Measurements from ENCODE around the gene ARF1. TPM values are rescaled to one million over a fixed set of nuclear protein-coding genes. Genes with fewer than 3 reads are reported as not detected.
A peak's percentile ranks its signal among the peaks of the same experiment; 100 is the strongest.

The ARF1 gene
- total and polyA plus RNA-seq, 2 of the 13 experiments (the other 11 are each of a cell fraction or from before 2014, with no cell fraction given): 186 to 327 TPM

DNA sequence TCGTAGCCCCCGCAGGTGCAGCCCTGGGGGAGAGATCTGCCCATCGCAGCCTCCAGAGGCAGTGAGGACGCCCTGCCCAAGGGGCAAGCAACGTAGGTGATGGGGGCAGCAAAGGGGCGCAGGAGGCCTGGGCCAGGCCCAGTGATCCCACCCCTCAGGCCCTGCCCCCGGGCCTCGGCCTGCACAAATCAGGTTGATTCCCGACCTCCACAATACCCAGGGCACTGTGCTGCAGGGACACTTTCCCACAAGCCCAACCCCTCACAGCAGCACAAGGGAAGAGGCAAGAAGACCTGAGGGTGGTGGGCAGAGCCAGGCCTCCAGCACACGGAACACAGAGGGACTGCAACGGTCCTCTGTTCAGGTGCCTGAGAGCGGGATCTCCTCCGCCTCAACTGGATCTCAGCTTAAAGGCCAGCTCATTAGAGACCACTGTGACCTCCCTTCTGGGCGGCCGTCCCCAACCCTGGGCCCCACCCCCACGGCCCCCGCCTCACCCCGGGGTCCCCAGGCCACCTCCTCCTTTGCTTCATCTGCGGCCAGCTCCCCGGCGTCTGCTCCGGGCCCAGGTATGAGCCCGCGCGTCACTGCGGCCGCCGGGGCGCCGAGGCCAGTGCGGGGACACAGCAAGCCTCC is 812 bp upstream of the ARF1 start (continued):
- TF ChIP-seq, protein P1, sequence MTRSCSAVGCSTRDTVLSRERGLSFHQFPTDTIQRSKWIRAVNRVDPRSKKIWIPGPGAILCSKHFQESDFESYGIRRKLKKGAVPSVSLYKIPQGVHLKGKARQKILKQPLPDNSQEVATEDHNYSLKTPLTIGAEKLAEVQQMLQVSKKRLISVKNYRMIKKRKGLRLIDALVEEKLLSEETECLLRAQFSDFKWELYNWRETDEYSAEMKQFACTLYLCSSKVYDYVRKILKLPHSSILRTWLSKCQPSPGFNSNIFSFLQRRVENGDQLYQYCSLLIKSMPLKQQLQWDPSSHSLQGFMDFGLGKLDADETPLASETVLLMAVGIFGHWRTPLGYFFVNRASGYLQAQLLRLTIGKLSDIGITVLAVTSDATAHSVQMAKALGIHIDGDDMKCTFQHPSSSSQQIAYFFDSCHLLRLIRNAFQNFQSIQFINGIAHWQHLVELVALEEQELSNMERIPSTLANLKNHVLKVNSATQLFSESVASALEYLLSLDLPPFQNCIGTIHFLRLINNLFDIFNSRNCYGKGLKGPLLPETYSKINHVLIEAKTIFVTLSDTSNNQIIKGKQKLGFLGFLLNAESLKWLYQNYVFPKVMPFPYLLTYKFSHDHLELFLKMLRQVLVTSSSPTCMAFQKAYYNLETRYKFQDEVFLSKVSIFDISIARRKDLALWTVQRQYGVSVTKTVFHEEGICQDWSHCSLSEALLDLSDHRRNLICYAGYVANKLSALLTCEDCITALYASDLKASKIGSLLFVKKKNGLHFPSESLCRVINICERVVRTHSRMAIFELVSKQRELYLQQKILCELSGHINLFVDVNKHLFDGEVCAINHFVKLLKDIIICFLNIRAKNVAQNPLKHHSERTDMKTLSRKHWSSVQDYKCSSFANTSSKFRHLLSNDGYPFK (CRISPR knock-in tag; IDR thresholded peaks at IDR 0.05; ENCODE audit: borderline replicate concordance): 0 out of 2 replicates have a peak, but pooled peaks have one; percentile 61
- TF ChIP-seq ZNF510 (CRISPR knock-in tag; IDR thresholded peaks at IDR 0.05; ENCODE audit: low read depth) (no peak), KDM2A (CRISPR knock-in tag; IDR thresholded peaks at IDR 0.05; ENCODE audit: borderline replicate concordance, low read depth) (peak; percentile 2; the same call in 1 of the 2 replicates), ZNF615 (CRISPR knock-in tag; IDR thresholded peaks at IDR 0.05; ENCODE audit: borderline replicate concordance) (no peak), MAX (IDR thresholded peaks at IDR 0.05) (0 out of 2 replicates have a peak, but pooled peaks have one; percentile 8), ZMYM3 (CRISPR knock-in tag; IDR thresholded peaks at IDR 0.05) (no peak), ZNF44 (CRISPR knock-in tag; IDR thresholded peaks at IDR 0.05) (no peak), ZNF383 (CRISPR knock-in tag; IDR thresholded peaks at IDR 0.05; ENCODE audit: borderline replicate concordance) (no peak), ZNF672 (CRISPR knock-in tag; IDR thresholded peaks at IDR 0.05) (no peak), ZFP91 (CRISPR knock-in tag; IDR thresholded peaks at IDR 0.05; ENCODE audit: borderline replicate concordance) (no peak), ZNF660 (CRISPR knock-in tag; IDR thresholded peaks at IDR 0.05; ENCODE audit: borderline replicate concordance, low read depth) (no peak), RARA (CRISPR knock-in tag; IDR thresholded peaks at IDR 0.05) (no peak), ZNF883 (CRISPR knock-in tag; IDR thresholded peaks at IDR 0.05; ENCODE audit: not compliant biosample characterization) (no peak), ZNF260 (CRISPR knock-in tag; IDR thresholded peaks at IDR 0.05; ENCODE audit: borderline replicate concordance, low read depth) (peak; percentile 73; the same call in 1 of the 2 replicates), ZNF891 (CRISPR knock-in tag; IDR thresholded peaks at IDR 0.05) (0 out of 2 replicates have a peak, but pooled peaks have one; percentile 2), SIN3A (IDR thresholded peaks at IDR 0.05; ENCODE audit: borderline replicate concordance, low read depth, low read length) (peak; percentile 14; the same call in 1 of the 2 replicates), HMG20B (CRISPR knock-in tag; conservative IDR thresholded peaks at IDR 0.05) (no peak), ZFX (CRISPR knock-in tag; IDR thresholded peaks at IDR 0.05; ENCODE audit: low read depth) (peak; percentile 53; the same call in 1 of the 2 replicates), ZEB1 (IDR thresholded peaks at IDR 0.05; ENCODE audit: insufficient replicate concordance, low read depth) (no peak), ZBTB7A (CRISPR knock-in tag; IDR thresholded peaks at IDR 0.05) (peak; percentile 71; the same call in 1 of the 2 replicates), POLR2A (IDR thresholded peaks at IDR 0.05; ENCODE audit: insufficient read depth in 1 of 2, low read depth in 2 of 2, low read length in 2 of 2) (peak in 1 of 2 experiments; percentile 62)
- TF ChIP-seq, protein P2, sequence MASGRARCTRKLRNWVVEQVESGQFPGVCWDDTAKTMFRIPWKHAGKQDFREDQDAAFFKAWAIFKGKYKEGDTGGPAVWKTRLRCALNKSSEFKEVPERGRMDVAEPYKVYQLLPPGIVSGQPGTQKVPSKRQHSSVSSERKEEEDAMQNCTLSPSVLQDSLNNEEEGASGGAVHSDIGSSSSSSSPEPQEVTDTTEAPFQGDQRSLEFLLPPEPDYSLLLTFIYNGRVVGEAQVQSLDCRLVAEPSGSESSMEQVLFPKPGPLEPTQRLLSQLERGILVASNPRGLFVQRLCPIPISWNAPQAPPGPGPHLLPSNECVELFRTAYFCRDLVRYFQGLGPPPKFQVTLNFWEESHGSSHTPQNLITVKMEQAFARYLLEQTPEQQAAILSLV (CRISPR knock-in tag; IDR thresholded peaks at IDR 0.05; ENCODE audit: borderline replicate concordance): no peak
